ENCODE measurements around the gene PACS2. TPM values are rescaled to one million over a fixed set of nuclear protein-coding genes. Genes with fewer than 3 reads are reported as not detected.

Gene PACS2
- total and polyA plus RNA-seq, 2 of the 4 experiments (the other 2 are of a cell fraction) = 15.6 to 32.2 TPM

DNA sequence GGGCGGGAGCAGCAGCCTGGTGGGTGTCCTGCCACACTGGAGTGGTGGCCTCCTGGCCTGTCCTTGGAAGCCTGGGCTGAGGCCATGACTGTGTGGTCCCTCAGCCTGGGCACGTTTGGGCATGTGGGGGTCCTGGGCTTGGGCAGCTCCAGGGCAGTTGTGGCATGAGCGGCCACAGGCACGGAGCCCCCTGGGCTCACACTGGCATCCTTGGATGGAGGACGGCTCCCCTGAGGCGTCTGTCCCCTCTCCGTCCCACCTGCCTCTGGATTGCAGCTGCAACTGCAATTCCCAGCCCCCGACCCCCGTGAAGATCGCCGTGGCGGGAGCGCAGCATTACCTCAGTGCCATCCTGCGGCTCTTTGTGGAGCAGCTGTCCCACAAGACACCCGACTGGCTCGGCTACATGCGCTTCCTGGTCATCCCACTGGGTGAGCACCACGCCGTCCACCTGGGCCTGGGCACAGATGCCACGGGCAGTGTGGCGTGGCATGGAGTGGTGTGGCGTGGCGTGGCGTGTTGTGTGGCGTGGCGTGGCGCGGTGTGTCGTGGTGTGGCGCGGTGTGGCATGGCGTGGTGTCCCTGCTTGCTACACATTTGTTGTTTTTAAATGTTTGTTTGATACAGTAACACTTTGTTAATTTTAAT lies 68.7 kb downstream of the PACS2 start:
- in situ Hi-C loops (cut with MboI; ENCODE audit: low sequenced_read_pairs) (no loop called here), intact Hi-C loops (cut with micrococcal nuclease) (no loop called here), dilution Hi-C loops (cut with HindIII; ENCODE audit: low sequenced_read_pairs, unreplicated experiment) (no loop called here)
- no peak overlapping the region for H3K9ac ChIP-seq (ENCODE audit: low read depth, low read length)
- no TSS peak for BruUV-seq (replicated peaks)
- H4K20me1 ChIP-seq (ENCODE audit: insufficient read depth, low read length) = no peaks in the 10 kb centered on the region
- H3K9me3 ChIP-seq (ENCODE audit: control insufficient read depth, insufficient read depth, low read length) = no peaks in the 10 kb centered on the region
- H2AFZ ChIP-seq (replicated peaks; ENCODE audit: low read length, poor library complexity) = no peak overlapping the region
- ATAC-seq (ENCODE audit: low read depth) (no peak), DNase-seq (no peak)
- TF ChIP-seq, protein P1, sequence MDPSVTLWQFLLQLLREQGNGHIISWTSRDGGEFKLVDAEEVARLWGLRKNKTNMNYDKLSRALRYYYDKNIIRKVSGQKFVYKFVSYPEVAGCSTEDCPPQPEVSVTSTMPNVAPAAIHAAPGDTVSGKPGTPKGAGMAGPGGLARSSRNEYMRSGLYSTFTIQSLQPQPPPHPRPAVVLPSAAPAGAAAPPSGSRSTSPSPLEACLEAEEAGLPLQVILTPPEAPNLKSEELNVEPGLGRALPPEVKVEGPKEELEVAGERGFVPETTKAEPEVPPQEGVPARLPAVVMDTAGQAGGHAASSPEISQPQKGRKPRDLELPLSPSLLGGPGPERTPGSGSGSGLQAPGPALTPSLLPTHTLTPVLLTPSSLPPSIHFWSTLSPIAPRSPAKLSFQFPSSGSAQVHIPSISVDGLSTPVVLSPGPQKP (IDR thresholded peaks at IDR 0.05; ENCODE audit: borderline replicate concordance, low read depth, low read length) = no peak
- no peak overlapping the region for H3K56ac ChIP-seq (ENCODE audit: extremely low read depth, insufficient read depth, low read length)
- H4K5ac ChIP-seq (ENCODE audit: low read depth, low read length) = no peak overlapping the region
- ChIA-PET POLR2A (ENCODE audit: unreplicated experiment) (no interaction called here), CTCF (no interaction called here)
- H3K9me1 ChIP-seq (ENCODE audit: insufficient read depth, low read length) = no peaks in the 10 kb centered on the region
- no peak overlapping the region for H2BK120ac ChIP-seq (ENCODE audit: low read depth, low read length)
- peaks cover 31% of the 10 kb centered on the region; the same call in 1 of the 2 replicates for H3K36me3 ChIP-seq (ENCODE audit: control insufficient read depth, insufficient read depth, low read length)
- no peak overlapping the region for H2BK20ac ChIP-seq (ENCODE audit: low read depth, low read length)
- no peak overlapping the region for H2AK9ac ChIP-seq (replicated peaks; ENCODE audit: low read depth, low read length, poor library complexity)
- H3K4me3 ChIP-seq (ENCODE audit: insufficient read depth, low read depth, low read length) = no peak overlapping the region
- no peak overlapping the region for H2BK5ac ChIP-seq (ENCODE audit: low read depth, low read length, poor library complexity, severe bottlenecking)
- no peaks in the 10 kb centered on the region for H3K4me1 ChIP-seq (ENCODE audit: control insufficient read depth, insufficient read depth, low read length)
- no peak overlapping the region for H3K18ac ChIP-seq (ENCODE audit: low read depth, low read length)
- no peak overlapping the region for H3K14ac ChIP-seq (replicated peaks; ENCODE audit: low read depth, low read length)
- no peak overlapping the region for H3K4ac ChIP-seq (ENCODE audit: low read depth, low read length)
- no peaks in the 10 kb centered on the region for H3K27me3 ChIP-seq (ENCODE audit: control insufficient read depth, insufficient read depth, low read length)
- no peak overlapping the region for H2AK5ac ChIP-seq (ENCODE audit: low read depth, low read length)
- H3K79me1 ChIP-seq (ENCODE audit: low read depth in 1 of 2, low read length in 2 of 2) = no peaks in the 10 kb centered on the region
- no peak overlapping the region for H4K8ac ChIP-seq (ENCODE audit: low read depth in 2 of 2, low read length in 2 of 2)
- H4K91ac ChIP-seq (ENCODE audit: insufficient read depth, low read depth, low read length) = no peak overlapping the region
- H3K27ac ChIP-seq (ENCODE audit: insufficient read depth, low read length) = no peak overlapping the region
- H3K23ac ChIP-seq (ENCODE audit: low read depth, low read length) = no peak overlapping the region
- WGBS, 2 experiments (ENCODE audit: extremely low coverage in 2 of 2, insufficient read length in 1 of 2) = 95% methylated on average over 10 of the region's 32 CpGs; no CpG with 5 or more reads in 1 of the 2 experiments
- H3K4me2 ChIP-seq (ENCODE audit: low read depth, low read length) = no peak overlapping the region
- no peak overlapping the region for H2BK15ac ChIP-seq (ENCODE audit: low read depth, low read length)

All from IMR-90 (cell line).